ENCODE measurements around the gene IGFN1.

DNA sequence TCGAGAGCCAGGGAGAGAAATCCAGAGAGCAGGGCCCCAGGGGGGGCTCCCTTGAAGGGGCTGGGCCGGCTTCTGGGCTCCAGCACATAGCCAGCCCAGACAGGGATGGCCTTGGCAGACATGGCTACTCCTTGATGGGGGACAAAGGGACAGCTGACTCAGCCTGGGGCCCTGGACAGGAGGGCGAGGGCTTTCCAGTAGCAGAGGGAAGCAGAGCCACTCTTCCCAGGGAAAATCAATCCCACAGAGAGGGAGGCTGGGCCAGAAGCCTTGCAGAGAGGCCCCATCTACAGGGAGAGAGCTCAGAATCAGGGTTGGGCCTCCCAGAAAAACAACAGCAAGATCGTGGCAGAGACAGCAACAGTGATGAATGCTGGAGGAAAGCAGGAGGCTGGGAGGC is 15.6 kb downstream of the IGFN1 start:
- TF ChIP-seq POLR2A (IDR thresholded peaks at IDR 0.05; ENCODE audit: low read length) (no peak), GATA1 (IDR thresholded peaks at IDR 0.05; ENCODE audit: low read depth, low read length) (no peak)

All from erythroblast (primary cell).